ENCODE data around the gene DRP2.

DNA sequence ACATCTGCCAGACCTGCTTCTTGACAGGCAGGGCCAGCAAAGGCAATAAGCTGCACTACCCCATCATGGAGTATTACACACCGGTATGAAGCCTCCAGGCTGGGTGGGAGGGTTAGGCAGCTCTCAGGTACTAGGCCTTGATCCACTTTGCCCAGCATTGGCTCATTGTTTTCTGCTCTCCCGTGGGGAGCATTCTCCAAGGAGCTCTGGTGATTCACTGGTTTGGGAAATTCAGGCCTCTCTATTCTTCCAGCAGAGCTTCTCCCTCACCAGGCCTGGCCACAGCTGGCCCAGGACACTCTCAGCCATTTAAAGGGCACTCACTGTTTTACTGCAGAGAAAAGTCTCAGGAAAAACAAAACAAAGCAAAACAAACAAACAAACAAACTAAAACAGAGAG is 33.0 kb downstream of the DRP2 start:
- no peak for TF ChIP-seq POLR2A (IDR thresholded peaks at IDR 0.05; ENCODE audit: low read length)
- no peak for TF ChIP-seq GATA1 (IDR thresholded peaks at IDR 0.05; ENCODE audit: low read depth, low read length)
